HUES64 (cell line): ENCODE measurements around the gene MSL2.
A peak's percentile ranks its signal among the peaks of the same experiment; 100 is the strongest.
"Not testable (repeated sequence)": the region's sequence is repeated elsewhere in the genome, so short reads cannot be mapped to it uniquely, and the experiment has no call there.

Experiments used
- H3K27ac ChIP-seq: 2 replicates; pipeline ENCODE4 v1.7.0; 2013; ENCODE audit warnings: low read depth, low read length, inconsistent platforms
- H3K27me3 ChIP-seq: 2 replicates; pipeline ENCODE4 v1.6.1; 2013; ENCODE audit warnings: mild to moderate bottlenecking, low read length; ENCODE audit not compliant: insufficient read depth
- H3K36me3 ChIP-seq: 2 replicates; pipeline ENCODE4 v1.6.1; 2013; ENCODE audit warnings: mild to moderate bottlenecking, low read length; ENCODE audit not compliant: insufficient read depth
- H3K4me1 ChIP-seq: 2 replicates; pipeline ENCODE4 v1.6.1; 2013; ENCODE audit warnings: mild to moderate bottlenecking, low read length, moderate library complexity; ENCODE audit not compliant: insufficient read depth
- H3K4me3 ChIP-seq: 2 replicates; pipeline ENCODE4 v1.5.1; 2013; ENCODE audit warnings: mild to moderate bottlenecking, low read length, moderate library complexity
- H3K9ac ChIP-seq: 2 replicates; pipeline ENCODE4 v1.6.1; 2013; ENCODE audit warnings: mild to moderate bottlenecking, low read depth, low read length
- H3K9me3 ChIP-seq: 2 replicates; pipeline ENCODE4 v1.6.1; 2013; ENCODE audit warnings: low read depth, low read length; ENCODE audit not compliant: insufficient read depth
- WGBS: fragments of 150-250, 120-280 bp; methylation state at CpG from one replicate; pipeline ENCODE4 v1.1.7; 2013; ENCODE audit warnings: missing lambda C conversion rate; 5-methylcytosine and 5-hydroxymethylcytosine counted together

MSL2 gene

DNA sequence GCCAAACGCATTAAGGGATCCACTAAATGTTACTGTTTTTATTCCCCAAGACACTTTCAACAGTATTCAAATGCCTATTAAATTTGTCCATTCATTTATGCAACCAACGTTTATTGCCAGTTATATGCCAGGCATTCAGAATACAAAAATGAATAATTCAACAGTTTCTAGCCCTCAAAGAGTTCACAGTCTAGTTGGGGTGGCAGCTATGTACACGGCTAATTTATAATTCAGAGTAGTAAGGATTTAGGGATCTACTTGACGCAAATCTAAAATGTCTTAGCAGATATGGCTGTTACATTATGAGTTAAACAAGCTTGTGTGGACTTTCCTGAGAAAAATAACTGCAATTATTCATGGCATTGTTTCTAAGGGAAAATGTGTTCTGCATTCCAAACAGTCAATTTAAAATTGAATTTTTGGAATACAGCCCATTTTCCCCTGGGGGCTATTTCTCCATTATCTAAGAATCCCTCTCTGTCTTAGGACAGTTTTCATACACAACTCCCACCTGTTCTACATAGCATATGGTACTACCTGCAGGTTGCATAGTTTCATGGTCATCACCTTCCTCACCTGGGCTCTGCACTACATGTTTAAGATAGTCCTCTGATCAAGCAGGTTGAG is 11.5 kb upstream of the MSL2 start:
- H3K27ac ChIP-seq, result no peak overlapping the region
- no peaks in the 10 kb centered on the region for H3K9me3 ChIP-seq
- no peak overlapping the region for H3K4me3 ChIP-seq
- H3K4me1 ChIP-seq, result no peaks in the 10 kb centered on the region
- 91% methylated on average over 4 of the region's 4 CpGs for WGBS
- H3K9ac ChIP-seq, result no peak overlapping the region
- no peaks in the 10 kb centered on the region for H3K27me3 ChIP-seq
- no peaks in the 10 kb centered on the region for H3K36me3 ChIP-seq

DNA sequence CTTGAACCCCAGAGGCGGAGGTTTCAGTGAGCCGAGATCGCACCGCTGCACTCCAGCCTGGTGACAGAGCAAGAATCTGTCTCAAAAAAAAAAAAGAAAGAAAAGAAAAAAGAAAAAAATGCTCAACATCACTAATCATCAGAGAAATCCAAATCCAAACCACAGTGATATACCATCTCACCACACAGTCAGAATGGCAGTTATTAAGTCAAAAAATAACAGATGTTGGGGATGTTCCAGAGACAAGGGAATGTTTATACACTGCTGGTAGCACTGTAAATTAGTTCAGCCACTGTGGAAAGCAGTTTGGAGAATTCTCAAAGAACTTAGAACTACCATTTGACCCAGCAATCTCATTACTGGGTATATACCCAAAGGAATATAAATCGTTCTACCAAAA is 3.1 kb upstream of the MSL2 start:
- WGBS, result 97% methylated on average over 5 of the region's 5 CpGs
- H3K27ac ChIP-seq, H3K4me3 ChIP-seq, H3K4me1 ChIP-seq, H3K9ac ChIP-seq, H3K36me3 ChIP-seq, H3K27me3 ChIP-seq, H3K9me3 ChIP-seq: not testable (repeated sequence)

DNA sequence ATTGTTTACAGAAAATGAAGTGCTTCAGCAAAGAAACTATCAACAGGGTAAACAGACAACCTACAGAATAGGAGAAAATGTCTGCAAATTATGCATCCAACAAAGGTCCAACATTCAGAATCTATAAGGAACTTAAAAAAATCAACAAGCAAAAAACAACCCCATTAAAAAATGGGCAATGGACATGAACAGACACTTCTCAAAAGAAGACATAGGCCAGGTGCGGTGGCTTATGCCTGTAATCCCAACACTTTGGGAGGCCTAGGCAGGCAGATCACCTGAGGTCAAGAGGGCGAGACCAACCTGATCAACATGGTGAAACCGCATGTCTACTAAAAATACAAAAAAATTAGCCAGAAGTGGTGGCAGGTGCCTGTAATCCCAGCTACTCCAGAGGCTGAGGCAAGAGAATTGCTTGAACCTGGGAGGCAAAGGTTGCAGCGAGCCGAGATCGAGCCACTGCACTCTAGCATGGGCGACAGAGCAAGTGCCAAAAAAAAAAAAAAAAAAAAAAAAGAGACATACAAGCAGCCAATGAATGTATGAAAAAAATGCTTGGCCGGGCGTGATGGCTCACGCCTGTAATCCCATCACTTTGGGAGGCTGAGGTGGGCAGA is 2.4 kb upstream of the MSL2 start:
- H3K4me1 ChIP-seq, H3K4me3 ChIP-seq, H3K27me3 ChIP-seq, H3K27ac ChIP-seq, H3K9me3 ChIP-seq, H3K9ac ChIP-seq, H3K36me3 ChIP-seq: not testable (repeated sequence)
- 97% methylated on average over 10 of the region's 10 CpGs for WGBS

DNA sequence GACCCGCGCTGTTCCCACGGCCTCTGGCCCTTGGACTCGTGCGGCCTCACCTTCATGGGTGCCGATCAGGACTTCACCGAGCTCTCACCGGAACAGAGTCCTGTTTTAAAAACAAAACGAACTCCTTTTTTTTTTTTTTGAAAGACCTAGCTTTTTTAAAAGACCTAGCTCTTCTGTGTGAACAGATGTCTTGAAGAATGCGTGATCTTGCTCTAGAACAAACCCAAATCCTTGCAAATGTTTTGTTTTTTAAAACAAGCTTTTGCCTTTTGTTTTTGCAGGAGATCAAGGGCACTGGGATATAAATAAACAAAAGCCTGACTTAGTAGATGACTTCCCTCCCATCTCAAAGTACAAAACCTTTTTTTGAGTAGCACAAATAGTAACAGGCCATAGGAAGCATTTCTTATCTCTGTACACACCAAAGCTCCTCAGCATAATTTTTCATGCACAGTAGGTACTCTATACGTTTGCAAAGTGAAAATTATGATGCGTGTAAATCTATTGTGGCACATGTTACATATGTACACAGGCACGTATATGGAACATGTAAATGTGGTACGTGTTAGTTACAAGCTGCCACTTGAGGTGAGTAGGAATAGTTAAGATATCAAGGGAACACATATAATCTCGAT is 1.1 kb upstream of the MSL2 start:
- H3K9me3 ChIP-seq, result peaks cover 5% of the 10 kb centered on the region; the same call in 1 of the 2 replicates
- WGBS, result 25% methylated on average over 14 of the region's 15 CpGs
- peak overlapping the region; percentile 99 for H3K27ac ChIP-seq
- H3K4me1 ChIP-seq, result peaks cover 16% of the 10 kb centered on the region
- H3K27me3 ChIP-seq, result no peaks in the 10 kb centered on the region
- peak overlapping the region; percentile 84 for H3K9ac ChIP-seq
- no peaks in the 10 kb centered on the region for H3K36me3 ChIP-seq
- peak overlapping the region; percentile 98 for H3K4me3 ChIP-seq

DNA sequence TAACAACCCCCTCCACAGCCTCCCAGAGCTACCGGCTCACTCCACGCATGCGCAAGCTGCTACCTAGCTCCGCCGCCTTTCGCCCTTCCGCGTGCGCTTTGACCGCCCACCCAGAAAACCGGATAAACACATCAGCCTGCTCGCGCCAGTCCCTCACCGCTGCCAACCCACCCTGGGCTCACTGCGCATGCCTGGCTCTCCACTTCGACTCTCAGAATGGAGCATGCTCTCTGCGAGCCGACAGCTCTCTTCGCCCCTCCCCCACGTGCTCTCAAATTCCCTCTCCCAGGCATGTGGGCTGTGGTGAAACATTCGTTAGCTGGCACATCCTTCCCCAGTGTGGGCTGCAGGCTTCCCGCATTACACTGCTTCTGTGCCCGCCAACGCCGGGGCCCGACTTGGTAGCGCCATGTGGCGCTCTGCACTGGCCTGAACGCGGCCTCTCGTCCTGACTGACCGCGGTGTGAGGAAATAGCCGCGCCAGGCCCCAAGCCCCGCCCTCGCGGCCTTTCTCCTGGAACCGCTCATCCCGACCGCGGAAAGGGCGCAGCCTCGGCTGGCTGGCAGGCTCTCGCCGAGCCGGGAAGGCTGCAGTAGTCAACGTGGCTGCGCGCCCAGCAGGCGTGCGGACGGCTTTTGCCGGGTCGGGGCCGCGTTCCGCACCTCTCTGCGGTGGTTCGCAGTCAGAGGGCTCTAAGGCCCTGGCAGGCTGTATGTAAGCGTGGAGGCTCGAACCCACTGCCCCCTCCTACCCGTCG is 445 bp upstream of the MSL2 start:
- no peaks in the 10 kb centered on the region for H3K27me3 ChIP-seq
- peak overlapping the region; percentile 99 for H3K27ac ChIP-seq
- under 1% methylated on average over 64 of the region's 64 CpGs for WGBS
- peak overlapping the region; percentile 98 for H3K4me3 ChIP-seq
- peak overlapping the region; percentile 84 for H3K9ac ChIP-seq
- no peaks in the 10 kb centered on the region for H3K36me3 ChIP-seq
- H3K4me1 ChIP-seq, result peaks cover 16% of the 10 kb centered on the region
- H3K9me3 ChIP-seq, result peaks cover 5% of the 10 kb centered on the region; the same call in 1 of the 2 replicates

GRCh38 chr3:136195258-136196063 is 674 bp downstream of the MSL2 start:
- peak overlapping the region; percentile 84 for H3K9ac ChIP-seq
- H3K36me3 ChIP-seq, result no peaks in the 10 kb centered on the region
- peak overlapping the region; percentile 98 for H3K4me3 ChIP-seq
- H3K27ac ChIP-seq, result peak overlapping the region; percentile 99
- peaks cover 20% of the 10 kb centered on the region for H3K4me1 ChIP-seq
- WGBS, result under 1% methylated on average over 103 of the region's 103 CpGs
- H3K9me3 ChIP-seq, result peaks cover 5% of the 10 kb centered on the region; the same call in 1 of the 2 replicates
- H3K27me3 ChIP-seq, result no peaks in the 10 kb centered on the region

DNA sequence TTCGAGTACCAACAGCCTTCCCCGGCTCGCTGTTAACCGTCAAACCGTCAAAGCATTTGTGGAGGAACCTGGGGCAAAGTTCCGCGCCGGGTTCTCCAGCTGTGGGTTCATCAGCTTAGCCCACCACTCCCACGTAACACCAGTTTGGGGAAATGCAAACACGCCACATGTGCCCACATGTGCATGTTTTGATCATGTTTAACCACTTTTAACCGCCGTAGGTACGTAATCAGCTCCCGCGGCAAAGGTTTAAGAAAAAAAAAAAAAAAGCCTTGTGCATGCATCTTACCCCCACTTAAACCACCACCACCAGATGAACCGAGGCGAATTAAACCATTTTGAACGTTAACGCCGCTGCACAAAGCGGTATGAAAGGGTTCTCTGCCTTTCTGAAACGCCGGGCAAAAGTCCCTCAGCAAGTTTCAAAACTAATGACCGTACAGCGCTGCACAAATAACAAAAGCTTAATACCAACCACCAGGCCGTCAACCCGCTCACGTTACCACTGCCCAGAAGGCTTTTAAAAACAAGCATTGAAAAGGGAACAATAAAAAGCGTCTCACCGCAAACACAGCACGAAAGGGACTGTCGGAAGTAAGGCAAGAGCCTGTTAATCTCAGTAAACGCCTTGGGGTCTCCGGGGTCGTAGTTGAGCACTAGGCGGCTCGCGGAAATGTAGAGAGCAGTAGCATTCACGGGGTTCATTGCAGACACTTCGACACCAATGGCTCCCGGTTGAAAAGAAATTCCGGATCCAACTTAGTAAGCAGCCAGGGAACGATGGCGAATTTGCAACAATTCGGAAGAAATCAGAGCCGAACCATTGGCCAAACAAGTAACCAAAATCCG is 1.5 kb downstream of the MSL2 start:
- Histone ChIP-seq H3K36me3 (no peaks in the 10 kb centered on the region), H3K9me3 (peaks cover 5% of the 10 kb centered on the region; the same call in 1 of the 2 replicates), H3K9ac (peak overlapping the region; percentile 84), H3K4me3 (peak overlapping the region; percentile 98), H3K27me3 (no peaks in the 10 kb centered on the region), H3K27ac (peak overlapping the region; percentile 99), H3K4me1 (peaks cover 20% of the 10 kb centered on the region)
- under 1% methylated on average over 47 of the region's 47 CpGs for WGBS

DNA sequence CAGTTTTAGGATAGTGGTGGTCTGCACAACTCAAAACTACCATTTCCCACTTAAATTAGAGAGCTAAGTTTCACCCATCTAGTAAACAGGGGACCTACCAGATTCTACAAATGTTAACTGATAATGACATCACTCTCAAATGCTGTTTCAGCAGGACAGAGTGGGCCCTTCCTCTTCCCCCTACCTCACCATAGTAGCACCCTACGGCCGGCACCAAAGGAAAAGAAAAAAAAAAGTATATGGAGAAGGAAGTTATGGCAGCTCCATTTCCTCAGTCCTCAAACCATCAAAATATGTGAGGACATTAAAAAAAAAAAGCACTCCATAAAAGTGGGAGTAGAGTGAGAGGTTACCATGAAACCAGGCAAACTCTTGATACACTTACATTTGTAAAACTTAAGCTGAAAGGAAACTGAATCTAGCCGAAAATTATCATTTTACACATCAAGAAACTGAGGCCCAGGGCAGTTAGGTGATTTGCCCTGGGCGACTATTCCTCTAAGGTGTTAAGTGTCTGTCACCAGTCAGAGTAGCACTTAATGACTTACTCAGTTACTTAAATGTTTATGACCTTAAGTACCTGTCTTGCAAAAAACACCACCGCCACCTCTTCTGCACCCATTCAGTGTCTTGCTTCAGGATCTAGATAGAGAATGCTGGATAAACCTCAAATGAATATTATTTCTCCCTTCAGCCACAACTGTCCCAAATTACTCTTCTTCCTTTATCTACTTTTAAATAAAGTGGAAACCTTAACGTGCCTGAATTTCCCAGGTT is 2.7 kb downstream of the MSL2 start:
- Histone ChIP-seq H3K27ac (no peak overlapping the region), H3K9me3 (peaks cover 2% of the 10 kb centered on the region; the same call in 1 of the 2 replicates), H3K4me1 (peaks cover 20% of the 10 kb centered on the region), H3K27me3 (no peaks in the 10 kb centered on the region), H3K36me3 (no peaks in the 10 kb centered on the region), H3K9ac (peak overlapping the region; percentile 84; the same call in 1 of the 2 replicates), H3K4me3 (peak overlapping the region; percentile 98)
- WGBS, result 5% methylated on average over 4 of the region's 6 CpGs

DNA sequence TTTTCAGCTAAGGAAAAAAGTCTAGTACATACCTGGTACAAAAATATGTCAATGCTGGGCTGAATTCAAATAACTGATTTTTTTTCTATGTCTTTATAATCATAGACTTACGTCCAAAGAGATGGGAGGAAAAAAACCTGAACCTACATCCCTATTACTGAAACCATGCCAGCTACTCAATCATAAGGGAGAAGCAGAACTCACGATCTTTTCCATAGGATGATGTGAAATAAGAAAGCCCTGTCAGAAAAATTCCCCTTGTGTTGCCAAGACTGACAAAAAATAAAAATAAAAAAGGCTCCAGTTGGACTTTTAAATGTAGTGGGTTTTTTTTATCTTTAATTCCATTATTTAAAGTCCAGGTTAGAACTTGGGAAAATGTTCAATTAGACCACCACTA is 3.3 kb downstream of the MSL2 start:
- Histone ChIP-seq H3K9me3 (no peaks in the 10 kb centered on the region), H3K4me1 (peaks cover 25% of the 10 kb centered on the region), H3K36me3 (no peaks in the 10 kb centered on the region), H3K4me3 (peak overlapping the region; percentile 98), H3K27ac (no peak overlapping the region), H3K27me3 (no peaks in the 10 kb centered on the region), H3K9ac (no peak overlapping the region)
- no CpG with 5 or more reads among the region's 2 CpGs for WGBS
